GM13976 (cell line): Measurements from ENCODE around the gene HEXIM1.

Experiments
- DNase-seq: peaks from one replicate; pipeline ENCODE4 v3.0.0; 2012; ENCODE audit warnings: low spot score
- CTCF ChIP-seq: IDR thresholded peaks from 2 replicates; pipeline ENCODE4 v1.5.1; 2012; ENCODE audit warnings: borderline replicate concordance, mild to moderate bottlenecking; ENCODE audit not compliant: insufficient read depth; ENCODE audit errors: extremely low read depth, missing control alignments, control extremely low read depth
- in situ Hi-C: fragments of 300-500 bp; cut with MboI; formaldehyde crosslinking; loops from one replicate; pipeline ENCODE4 v1.12.0; 2022; ENCODE audit warnings: low sequenced_read_pairs, mixed read lengths, inconsistent platforms; ENCODE audit not compliant: unreplicated experiment

The HEXIM1 gene

GRCh38 chr17:45177563-45177962 is 29.3 kb downstream of the HEXIM1 start:
- no peak for DNase-seq
- in situ Hi-C loops, result no loop called here
- no peak for TF ChIP-seq CTCF

- in situ Hi-C loops, result no loop called here
- no peak for DNase-seq
- no peak for TF ChIP-seq CTCF
These were observed 35.9 kb downstream of the HEXIM1 start for GRCh38 chr17:45184144-45184543.

GRCh38 chr17:45186801-45187354 is 38.6 kb downstream of the HEXIM1 start:
- no peak for DNase-seq
- in situ Hi-C loops, result no loop called here
- no peak for TF ChIP-seq CTCF

- DNase-seq, result no peak
- no peak for TF ChIP-seq CTCF
- in situ Hi-C loops, result no loop called here
These were observed 40.7 kb downstream of the HEXIM1 start for GRCh38 chr17:45189009-45189408.

GRCh38 chr17:45190503-45191255 is 42.4 kb downstream of the HEXIM1 start:
- DNase-seq, result no peak
- in situ Hi-C loops, result loop anchor here (10.0 kb wide), 1 partner anchor 56 kb away; the partner anchor contains the start of genes ACBD4 and PLCD3
- TF ChIP-seq CTCF, result no peak

- no peak for DNase-seq
- in situ Hi-C loops, result loop anchor here (10.0 kb wide), 1 partner anchor 61 kb away; the partner anchor contains the start of genes ACBD4 and PLCD3
- no peak for TF ChIP-seq CTCF
These were observed 47.1 kb downstream of the HEXIM1 start for GRCh38 chr17:45195424-45195823.
